HUES48 (cell line): Measurements from ENCODE around the gene RAPGEF2.

Experiments
- H3K27ac ChIP-seq: one replicate; pipeline ENCODE4 v1.7.0; 2013; ENCODE audit warnings: low read depth, low read length, inconsistent platforms
- H3K27me3 ChIP-seq: 2 replicates; pipeline ENCODE4 v1.6.1; 2013; ENCODE audit warnings: mild to moderate bottlenecking, low read length; ENCODE audit not compliant: control insufficient read depth, insufficient read depth
- H3K36me3 ChIP-seq: 2 replicates; pipeline ENCODE4 v1.6.1; 2013; ENCODE audit warnings: low read length; ENCODE audit not compliant: control insufficient read depth, insufficient read depth
- H3K4me1 ChIP-seq: 2 replicates; pipeline ENCODE4 v1.6.1; 2013; ENCODE audit warnings: mild to moderate bottlenecking, low read length; ENCODE audit not compliant: control insufficient read depth, insufficient read depth
- H3K4me3 ChIP-seq: 2 replicates; pipeline ENCODE4 v1.5.1; 2013; ENCODE audit warnings: mild to moderate bottlenecking, low read depth, low read length
- H3K9ac ChIP-seq: 2 replicates; pipeline ENCODE4 v1.6.1; 2013; ENCODE audit warnings: mild to moderate bottlenecking, low read depth, low read length, moderate library complexity
- H3K9me3 ChIP-seq: 2 replicates; pipeline ENCODE4 v1.6.1; 2013; ENCODE audit warnings: low read length; ENCODE audit not compliant: control insufficient read depth, insufficient read depth

RAPGEF2 gene

GRCh38 chr4:159280442-159281172, 177.7 kb downstream of the RAPGEF2 start:
- no peak overlapping the region for H3K4me3 ChIP-seq
- no peak overlapping the region for H3K9ac ChIP-seq
- no peaks in the 10 kb centered on the region for H3K36me3 ChIP-seq
- no peak overlapping the region for H3K27ac ChIP-seq
- H3K4me1 ChIP-seq = peaks cover 23% of the 10 kb centered on the region
- H3K27me3 ChIP-seq = no peaks in the 10 kb centered on the region
- H3K9me3 ChIP-seq = no peaks in the 10 kb centered on the region

- Histone ChIP-seq H3K9ac (no peak overlapping the region), H3K9me3 (no peaks in the 10 kb centered on the region), H3K36me3 (no peaks in the 10 kb centered on the region), H3K4me3 (no peak overlapping the region), H3K27ac (no peak overlapping the region), H3K4me1 (peaks cover 23% of the 10 kb centered on the region), H3K27me3 (no peaks in the 10 kb centered on the region)
Measured at GRCh38 chr4:159281771-159282170, 178.9 kb downstream of the RAPGEF2 start.

DNA sequence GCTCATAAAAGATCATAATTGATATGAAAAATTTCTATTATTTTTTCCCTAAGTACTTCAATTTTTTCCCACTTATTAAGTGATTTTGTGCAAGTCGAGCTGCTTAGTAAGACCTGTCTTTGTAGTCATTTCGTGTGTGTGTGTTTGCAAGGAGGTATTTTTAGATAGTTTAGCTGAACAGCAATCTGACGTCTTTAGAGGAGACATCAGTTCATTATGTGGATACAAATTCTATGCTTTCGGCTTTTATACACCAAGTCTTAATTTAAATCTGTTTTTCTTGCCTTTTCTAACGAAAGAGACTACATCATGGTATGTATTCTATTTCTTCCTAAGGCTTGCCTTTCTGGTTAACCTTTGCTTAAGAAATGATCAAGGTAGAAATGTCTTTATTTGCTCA, 179.4 kb downstream of the RAPGEF2 start:
- Histone ChIP-seq H3K27ac (peak overlapping the region; percentile 80), H3K27me3 (no peaks in the 10 kb centered on the region), H3K36me3 (no peaks in the 10 kb centered on the region), H3K9me3 (no peaks in the 10 kb centered on the region), H3K4me3 (no peak overlapping the region), H3K4me1 (peaks cover 23% of the 10 kb centered on the region), H3K9ac (no peak overlapping the region; the same call in 1 of the 2 replicates)

DNA sequence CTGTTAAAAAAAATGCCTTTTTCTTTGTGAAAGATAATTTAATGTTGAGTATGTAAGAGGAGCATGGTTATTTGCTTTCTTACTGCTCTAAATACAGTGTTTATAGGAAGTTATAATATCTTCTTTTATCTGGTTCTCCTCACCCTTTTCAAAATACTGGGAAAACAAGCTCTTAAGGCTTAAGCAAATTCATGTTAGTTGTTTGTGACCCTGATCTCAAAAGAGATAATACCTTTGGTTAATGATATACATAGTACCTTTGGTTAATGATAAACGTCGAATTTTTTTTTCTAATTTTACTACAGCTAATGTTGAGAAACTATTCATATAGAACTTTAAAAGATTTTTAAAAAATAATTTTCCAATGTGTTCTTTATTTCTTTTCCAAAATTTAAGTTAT, 180.1 kb downstream of the RAPGEF2 start:
- peak overlapping the region; percentile 80 for H3K27ac ChIP-seq
- H3K9ac ChIP-seq = no peak overlapping the region; the same call in 1 of the 2 replicates

GRCh38 chr4:159283696-159284095, 180.8 kb downstream of the RAPGEF2 start:
- Histone ChIP-seq H3K27me3 (no peaks in the 10 kb centered on the region), H3K27ac (peak overlapping the region; percentile 80), H3K9ac (peak overlapping the region; percentile 41), H3K9me3 (no peaks in the 10 kb centered on the region), H3K4me1 (peaks cover 29% of the 10 kb centered on the region), H3K36me3 (no peaks in the 10 kb centered on the region), H3K4me3 (peak overlapping the region; percentile 33; the same call in 1 of the 2 replicates)

More for the DNA sequence above, 180.1 kb downstream of the RAPGEF2 start:
- Histone ChIP-seq H3K27me3 (no peaks in the 10 kb centered on the region), H3K36me3 (no peaks in the 10 kb centered on the region), H3K4me3 (no peak overlapping the region; the same call in 1 of the 2 replicates), H3K9me3 (no peaks in the 10 kb centered on the region), H3K4me1 (peaks cover 23% of the 10 kb centered on the region)

GRCh38 chr4:159284113-159284512, 181.2 kb downstream of the RAPGEF2 start:
- Histone ChIP-seq H3K9ac (peak overlapping the region; percentile 41), H3K27ac (peak overlapping the region; percentile 80)

DNA sequence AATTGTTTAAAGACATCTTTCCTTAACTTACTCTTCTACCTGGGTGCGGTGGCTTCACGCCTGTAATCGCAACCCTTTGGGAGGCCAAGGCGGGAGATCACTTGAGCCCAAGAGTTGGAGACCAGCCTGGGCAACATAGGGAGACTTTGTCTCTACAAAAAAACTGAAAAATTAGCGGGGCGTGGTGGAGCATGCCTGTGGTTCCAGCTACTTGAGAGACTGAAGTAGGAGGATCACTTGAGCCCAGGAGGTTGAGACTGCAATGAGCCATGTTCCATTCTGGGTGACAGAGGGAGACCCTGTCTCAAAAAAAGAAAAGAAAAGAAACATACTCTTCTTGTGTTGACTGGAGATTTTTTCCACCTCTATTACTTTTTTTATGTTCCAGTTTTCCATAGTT, 181.9 kb downstream of the RAPGEF2 start:
- no peaks in the 10 kb centered on the region for H3K27me3 ChIP-seq
- H3K9ac ChIP-seq = no peak overlapping the region
- H3K27ac ChIP-seq = peak overlapping the region; percentile 80
- H3K36me3 ChIP-seq = no peaks in the 10 kb centered on the region
- peaks cover 29% of the 10 kb centered on the region for H3K4me1 ChIP-seq
- no peak overlapping the region for H3K4me3 ChIP-seq
- H3K9me3 ChIP-seq = no peaks in the 10 kb centered on the region

More at GRCh38 chr4:159284113-159284512, 181.2 kb downstream of the RAPGEF2 start:
- Histone ChIP-seq H3K9me3 (no peaks in the 10 kb centered on the region), H3K4me3 (peak overlapping the region; percentile 33; the same call in 1 of the 2 replicates), H3K4me1 (peaks cover 29% of the 10 kb centered on the region), H3K27me3 (no peaks in the 10 kb centered on the region), H3K36me3 (no peaks in the 10 kb centered on the region)

- Histone ChIP-seq H3K27me3 (no peaks in the 10 kb centered on the region), H3K36me3 (no peaks in the 10 kb centered on the region), H3K27ac (no peak overlapping the region), H3K4me3 (no peak overlapping the region), H3K9ac (no peak overlapping the region), H3K9me3 (no peaks in the 10 kb centered on the region), H3K4me1 (peaks cover 23% of the 10 kb centered on the region)
Measured at GRCh38 chr4:159287767-159288166, 184.9 kb downstream of the RAPGEF2 start.

DNA sequence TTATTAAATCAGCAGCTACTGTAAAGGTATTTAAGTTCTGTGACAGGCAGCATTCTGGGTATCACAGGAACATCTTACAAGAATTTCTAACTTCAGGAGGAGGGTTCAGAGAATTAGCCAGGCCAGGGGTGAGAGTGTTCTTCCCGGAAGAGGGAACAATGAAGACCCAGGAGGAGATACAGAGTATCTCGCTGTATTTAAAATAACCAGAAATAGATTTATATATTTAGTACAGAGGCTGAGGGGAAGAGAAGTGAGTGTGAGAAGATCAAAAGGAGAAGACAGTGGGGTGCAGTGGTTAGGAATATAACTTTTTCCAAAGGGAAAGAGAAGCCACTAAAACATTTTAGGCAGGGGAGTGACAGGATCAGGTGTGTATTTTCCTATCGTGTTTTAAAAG, 186.8 kb downstream of the RAPGEF2 start:
- peaks cover 6% of the 10 kb centered on the region; the same call in 1 of the 2 replicates for H3K4me1 ChIP-seq
- no peaks in the 10 kb centered on the region for H3K9me3 ChIP-seq
- no peak overlapping the region for H3K9ac ChIP-seq
- H3K27me3 ChIP-seq = no peaks in the 10 kb centered on the region
- no peak overlapping the region for H3K27ac ChIP-seq
- no peak overlapping the region for H3K4me3 ChIP-seq
- H3K36me3 ChIP-seq = no peaks in the 10 kb centered on the region

DNA sequence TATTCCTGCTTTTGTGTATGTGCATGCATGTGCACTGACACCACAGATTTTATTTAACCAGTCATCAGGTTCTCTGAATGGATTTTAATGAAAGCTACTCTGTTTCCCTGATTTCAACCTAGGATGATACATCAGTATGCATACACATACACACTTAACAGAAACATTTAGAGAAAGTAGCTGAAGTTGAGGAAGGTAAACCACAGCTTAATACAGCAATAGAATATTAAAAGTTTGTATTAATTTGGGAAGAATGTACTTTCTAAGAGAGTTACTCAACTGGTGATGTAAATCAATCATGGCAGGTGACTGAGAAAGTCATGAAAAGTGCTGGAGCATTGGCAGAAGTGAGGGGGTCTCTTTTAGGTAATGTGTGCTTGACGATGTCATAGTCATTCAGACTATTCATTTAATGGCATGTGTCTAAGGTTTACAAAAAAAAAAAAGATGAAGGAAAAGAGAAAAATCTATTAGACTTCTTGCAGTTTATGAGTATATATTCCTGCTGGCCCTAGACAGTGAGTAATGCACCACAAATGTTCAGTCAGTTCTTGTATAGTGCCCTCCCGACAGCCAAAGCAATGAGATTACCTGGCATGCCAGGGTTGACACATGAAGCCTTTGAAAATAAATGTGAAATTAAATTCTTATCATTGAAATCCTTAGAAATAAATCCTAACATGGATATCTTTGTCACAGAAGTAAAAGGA, 187.6 kb downstream of the RAPGEF2 start:
- H3K9me3 ChIP-seq = no peaks in the 10 kb centered on the region
- H3K36me3 ChIP-seq = no peaks in the 10 kb centered on the region
- no peak overlapping the region for H3K27ac ChIP-seq
- H3K9ac ChIP-seq = no peak overlapping the region
- no peak overlapping the region for H3K4me3 ChIP-seq
- H3K27me3 ChIP-seq = no peaks in the 10 kb centered on the region
- peaks cover 6% of the 10 kb centered on the region; the same call in 1 of the 2 replicates for H3K4me1 ChIP-seq

GRCh38 chr4:159291176-159291575, 188.3 kb downstream of the RAPGEF2 start:
- Histone ChIP-seq H3K4me1 (peaks cover 6% of the 10 kb centered on the region; the same call in 1 of the 2 replicates), H3K27me3 (no peaks in the 10 kb centered on the region), H3K4me3 (no peak overlapping the region), H3K9me3 (no peaks in the 10 kb centered on the region), H3K27ac (no peak overlapping the region), H3K36me3 (no peaks in the 10 kb centered on the region), H3K9ac (no peak overlapping the region)
